NCI-H82 (cell line): ENCODE results near the gene GSTM3.
"Not testable (repeated sequence)": the region's sequence is repeated elsewhere in the genome, so short reads cannot be mapped to it uniquely, and the experiment has no call there.

ENCODE experiments used
- DNase-seq: peaks from one replicate; lab custom pipeline; 2025; lab: John Stamatoyannopoulos, UW

The GSTM3 gene

GRCh38 chr1:109726728-109727373 lies 14.0 kb downstream of the GSTM3 start:
- peak; percentile 23 for DNase-seq

DNA sequence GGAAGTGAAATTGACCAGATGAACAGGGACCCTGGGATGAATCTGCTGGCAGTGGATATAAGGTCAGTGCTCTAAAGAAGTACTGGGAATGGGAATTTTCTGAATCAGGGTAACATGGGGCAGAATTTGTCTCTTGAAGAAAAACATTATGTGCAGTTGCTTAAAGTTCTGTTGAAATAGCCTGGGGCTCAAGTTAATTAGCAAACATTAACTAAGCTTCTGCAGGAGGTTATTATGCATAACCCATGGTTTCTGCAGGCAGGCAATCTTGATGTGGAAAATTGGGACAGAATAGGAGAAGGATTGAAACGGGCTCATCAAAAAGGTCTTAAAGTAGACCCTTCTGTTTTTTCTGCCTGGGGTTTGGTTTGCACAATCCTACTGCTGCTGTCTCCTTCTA lies 14.8 kb downstream of the GSTM3 start:
- DNase-seq = no peak

GRCh38 chr1:109725510-109725909 lies 15.3 kb downstream of the GSTM3 start:
- no peak for DNase-seq

GRCh38 chr1:109724933-109725332 lies 15.9 kb downstream of the GSTM3 start:
- DNase-seq = no peak

GRCh38 chr1:109722908-109723691 lies 17.7 kb downstream of the GSTM3 start:
- no peak for DNase-seq

GRCh38 chr1:109721971-109722370 lies 18.9 kb downstream of the GSTM3 start:
- DNase-seq = no peak

DNA sequence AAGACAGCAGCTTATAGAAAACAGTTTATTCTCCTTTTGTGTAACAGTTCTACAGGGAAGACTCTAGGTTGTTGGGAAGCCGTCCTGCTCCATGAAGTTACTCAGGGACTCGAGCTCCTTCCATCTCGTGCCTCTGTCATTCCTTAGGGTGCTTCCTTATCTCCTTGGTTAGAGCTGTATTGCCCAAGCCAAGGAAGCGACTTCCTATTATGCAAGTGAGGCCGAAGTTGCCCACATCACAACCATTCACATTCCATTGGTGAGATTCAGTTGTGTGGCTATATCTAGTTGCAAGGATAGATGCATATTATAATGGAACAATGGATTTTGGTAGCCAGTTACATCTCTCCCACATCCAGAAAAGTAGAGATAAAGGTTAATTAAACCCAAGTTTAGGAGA lies 19.8 kb downstream of the GSTM3 start:
- no peak for DNase-seq

DNA sequence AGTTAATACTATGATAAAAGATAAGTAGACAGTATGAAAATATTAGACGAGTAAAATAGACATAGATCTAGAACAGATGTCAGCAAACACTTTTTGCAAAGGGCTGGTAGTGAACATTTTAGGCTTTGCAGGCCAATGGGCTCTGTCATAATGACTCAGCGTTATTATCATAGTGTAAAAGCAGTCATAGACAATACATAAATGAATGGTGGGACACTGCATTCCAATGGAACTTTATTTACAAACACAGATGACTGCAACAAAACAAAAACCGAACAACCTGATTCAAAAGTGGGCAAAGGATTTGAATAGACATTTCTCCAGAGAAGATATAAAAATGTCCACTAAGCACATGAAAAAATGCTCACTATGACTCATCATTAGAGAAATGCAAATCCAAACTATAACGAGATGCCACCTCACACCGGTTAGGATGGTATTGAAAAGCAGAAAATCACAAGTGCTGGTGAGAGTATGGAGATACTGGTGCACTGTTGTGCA lies 21.5 kb downstream of the GSTM3 start:
- no peak for DNase-seq

GRCh38 chr1:109718495-109718894 lies 22.3 kb downstream of the GSTM3 start:
- no peak for DNase-seq

GRCh38 chr1:109717729-109718128 lies 23.1 kb downstream of the GSTM3 start:
- no peak for DNase-seq

DNA sequence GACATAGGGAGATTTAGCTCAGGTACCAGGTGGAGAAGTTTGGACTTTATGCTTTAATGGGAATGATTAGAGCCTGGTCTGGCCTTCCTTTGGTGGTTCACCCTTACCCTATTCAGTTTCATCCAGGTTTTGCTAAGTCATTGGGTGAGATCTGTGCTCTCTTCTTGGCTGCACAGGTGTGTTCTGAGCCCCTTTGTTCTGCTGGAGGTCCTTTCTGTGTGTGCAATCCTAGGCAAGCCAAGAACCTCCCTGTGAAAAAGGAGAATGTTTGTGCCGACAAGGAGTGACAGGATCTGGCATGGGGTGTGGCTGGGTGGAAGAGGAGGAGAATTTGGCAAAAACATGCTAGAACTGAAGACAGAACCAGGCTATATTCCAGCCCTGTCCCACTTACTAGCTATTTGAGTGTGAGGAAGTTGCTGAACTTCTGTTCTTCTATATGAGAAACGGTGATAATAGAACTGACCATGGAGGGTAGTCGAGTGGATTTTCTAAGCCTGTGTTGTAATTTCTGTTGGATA lies 24.2 kb downstream of the GSTM3 start:
- no peak for DNase-seq

GRCh38 chr1:109716121-109716520 lies 24.7 kb downstream of the GSTM3 start:
- DNase-seq = no peak

DNA sequence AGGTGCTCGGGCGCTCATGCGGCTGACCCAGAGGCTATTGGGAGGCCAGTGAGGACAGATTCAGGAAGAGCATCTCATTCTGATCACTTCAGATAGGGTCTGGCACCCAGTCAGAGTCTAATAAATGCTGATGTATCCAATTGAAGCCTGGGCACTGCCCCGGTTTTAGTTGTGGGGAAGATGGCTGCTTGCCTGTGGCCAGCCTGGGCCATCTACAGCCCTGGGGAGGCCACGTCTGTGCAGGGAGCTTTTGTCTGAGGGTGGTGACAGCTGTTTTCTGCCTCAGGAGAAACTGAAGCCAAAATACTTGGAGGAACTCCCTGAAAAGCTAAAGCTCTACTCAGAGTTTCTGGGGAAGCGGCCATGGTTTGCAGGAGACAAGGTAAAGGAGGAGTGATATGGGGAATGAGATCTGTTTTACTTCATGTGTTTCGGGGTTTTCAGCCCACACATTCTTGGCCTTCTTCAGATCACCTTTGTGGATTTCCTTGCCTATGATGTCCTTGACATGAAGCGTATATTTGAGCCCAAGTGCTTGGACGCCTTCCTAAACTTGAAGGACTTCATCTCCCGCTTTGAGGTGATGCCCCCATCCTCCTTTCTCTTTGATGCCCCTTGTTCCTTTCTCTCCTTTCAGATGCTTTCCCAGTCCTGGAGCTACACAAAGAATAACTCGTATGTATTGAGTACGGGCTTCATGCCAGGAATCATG lies 26.0 kb downstream of the GSTM3 start:
- no peak for DNase-seq

DNA sequence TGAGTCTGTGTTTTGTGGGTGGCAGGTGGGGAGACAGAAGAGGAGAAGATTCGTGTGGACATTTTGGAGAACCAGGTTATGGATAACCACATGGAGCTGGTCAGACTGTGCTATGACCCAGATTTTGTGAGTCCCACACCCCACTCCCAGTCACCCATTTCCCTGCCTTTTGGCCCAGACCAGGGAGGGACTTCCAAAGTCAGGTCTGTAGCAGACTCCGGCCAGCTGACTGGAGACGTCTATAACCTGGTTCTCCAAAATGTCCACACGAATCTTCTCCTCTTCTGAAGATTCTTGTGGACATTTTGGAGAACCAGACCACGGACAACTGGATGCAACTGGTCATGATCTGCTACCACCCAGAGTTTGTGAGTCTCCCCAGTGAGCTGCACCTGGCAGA lies 27.2 kb downstream of the GSTM3 start:
- DNase-seq = no peak

- no peak for DNase-seq
These were observed 28.4 kb downstream of the GSTM3 start for GRCh38 chr1:109712321-109712864.

DNA sequence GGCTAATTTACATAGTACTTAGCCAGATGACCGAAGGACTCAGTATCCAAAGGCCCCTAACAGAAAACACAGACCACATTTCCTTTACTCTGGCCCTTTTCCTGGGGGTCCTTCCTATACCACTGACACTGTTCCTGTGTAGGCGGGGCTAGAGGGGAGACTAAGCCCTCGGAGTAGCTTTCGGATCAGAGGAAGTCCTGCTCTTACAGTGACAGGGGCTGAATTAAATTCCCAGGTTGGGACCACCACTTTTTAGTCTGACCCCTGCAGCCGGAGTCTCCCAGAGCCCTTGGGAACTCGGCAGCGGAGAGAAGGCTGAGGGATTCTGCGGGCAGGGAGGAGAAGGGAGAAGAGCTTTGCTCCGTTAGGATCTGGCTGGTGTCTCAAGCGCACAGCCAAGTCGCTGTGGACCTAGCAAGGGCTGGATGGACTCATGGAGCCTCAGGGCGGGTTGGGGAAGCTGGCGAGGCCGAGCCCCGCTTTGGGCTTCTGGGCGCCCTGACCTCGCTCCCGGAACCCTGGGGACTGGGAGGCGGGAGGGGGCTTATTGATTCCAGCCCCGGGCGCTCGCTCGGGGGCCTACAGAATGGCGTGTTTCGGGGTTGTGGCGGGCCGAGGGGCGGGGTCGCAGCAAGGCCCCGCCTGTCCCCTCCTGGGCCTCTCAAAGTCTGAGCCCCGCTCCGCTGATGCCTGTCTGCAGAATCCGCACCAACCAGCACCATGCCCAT lies 29.1 kb downstream of the GSTM3 start, which contains the start of gene GSTM5:
GSTM5 (plus strand) TSS at position 659 of the 728 bp plus-strand sequence; CDS start at position 721, 62 bp downstream.
- DNase-seq = not testable (repeated sequence)

DNA sequence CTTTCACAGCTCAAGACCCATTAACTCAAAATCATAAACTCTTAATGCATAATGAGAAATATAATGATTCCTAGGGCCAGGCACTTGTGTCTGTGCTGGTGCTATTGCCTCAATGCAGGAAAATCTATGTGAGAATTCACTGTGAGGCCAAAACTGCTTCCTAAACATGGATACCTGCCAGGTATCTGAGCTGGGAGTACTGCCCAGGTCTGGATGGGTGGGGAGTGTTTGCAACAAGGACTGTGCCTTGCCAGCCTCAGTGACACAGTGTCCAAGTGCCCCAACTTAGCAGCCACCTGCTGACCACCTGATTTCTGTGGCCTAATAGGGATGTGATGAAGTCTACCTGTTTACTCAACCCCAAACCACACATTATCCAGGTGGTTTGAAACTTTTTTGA lies 31.0 kb downstream of the GSTM3 start:
- DNase-seq = not testable (repeated sequence)

GRCh38 chr1:109708949-109709348 lies 31.9 kb downstream of the GSTM3 start:
- not testable (repeated sequence) for DNase-seq

- DNase-seq = no peak
These were observed 35.4 kb downstream of the GSTM3 start for GRCh38 chr1:109705411-109705810.

DNA sequence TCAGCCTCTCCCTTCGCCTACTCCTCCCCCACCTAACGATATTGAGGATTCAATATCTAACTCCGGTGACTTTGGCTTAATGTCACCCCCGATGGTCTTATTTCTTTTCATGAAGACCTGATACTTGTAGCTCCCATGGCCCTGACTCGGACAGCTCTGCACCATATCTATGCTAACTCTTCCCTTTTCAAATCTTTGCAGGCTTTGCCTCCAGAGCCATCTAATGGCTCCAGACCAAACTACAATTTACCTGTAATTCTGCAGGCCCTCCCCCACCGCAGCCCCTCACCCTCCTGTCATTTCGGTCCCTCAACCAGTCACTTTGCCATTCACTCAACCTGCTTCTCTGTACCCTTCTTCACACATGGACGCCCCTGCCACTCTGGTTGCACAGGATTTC lies 36.7 kb downstream of the GSTM3 start:
- DNase-seq = no peak

DNA sequence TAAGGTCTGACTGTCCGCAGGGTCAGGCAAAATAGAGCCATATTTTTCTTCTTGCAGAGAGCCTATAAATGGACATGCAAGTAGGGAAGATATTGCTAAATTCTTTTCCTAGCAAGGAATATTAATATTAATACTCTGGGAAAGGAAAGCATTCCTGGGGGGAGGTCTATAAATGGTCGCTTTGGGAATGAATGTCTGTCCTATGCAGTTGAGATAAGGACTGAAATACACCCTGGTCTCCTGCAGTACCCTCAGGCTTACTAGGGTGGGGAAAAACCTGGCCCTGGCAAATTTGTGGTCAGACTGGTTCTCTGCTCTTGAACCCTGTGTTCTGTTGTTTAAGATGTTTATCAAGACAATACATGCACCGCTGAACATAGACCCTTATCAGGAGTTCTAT lies 37.9 kb downstream of the GSTM3 start:
- not testable (repeated sequence) for DNase-seq
